Measurements from ENCODE around the gene CDKN2D. TPM values are rescaled to one million over a fixed set of nuclear protein-coding genes. Genes with fewer than 3 reads are reported as not detected.

CDKN2D gene
- total and polyA plus RNA-seq, 2 of the 13 experiments (the other 11 are each of a cell fraction or from before 2014, with no cell fraction given): 5.4 to 8.6 TPM

GRCh38 chr19:10565567-10566407 lies 3.0 kb downstream of the CDKN2D start, which contains the start of gene KRI1 (continued):
- TF ChIP-seq ATF5 (CRISPR knock-in tag; IDR thresholded peaks at IDR 0.05; ENCODE audit: low read depth) (peak; percentile 89; the same call in 1 of the 2 replicates), ZNF552 (CRISPR knock-in tag; IDR thresholded peaks at IDR 0.05; ENCODE audit: borderline replicate concordance) (peak; percentile 90), ZBTB39 (CRISPR knock-in tag; IDR thresholded peaks at IDR 0.05) (no peak), JARID2 (CRISPR knock-in tag; IDR thresholded peaks at IDR 0.05; ENCODE audit: insufficient replicate concordance) (peak; percentile 84), NFKBIZ (CRISPR knock-in tag; IDR thresholded peaks at IDR 0.05) (peak; percentile 97; the same call in 1 of the 2 replicates), TEAD2 (CRISPR knock-in tag; IDR thresholded peaks at IDR 0.05) (no peak), ZSCAN22 (CRISPR knock-in tag; IDR thresholded peaks at IDR 0.05) (no peak), ZNF615 (CRISPR knock-in tag; IDR thresholded peaks at IDR 0.05; ENCODE audit: borderline replicate concordance) (0 out of 2 replicates have a peak, but pooled peaks have one; percentile 29), EEA1 (CRISPR knock-in tag; IDR thresholded peaks at IDR 0.05; ENCODE audit: borderline replicate concordance) (peak; percentile 90), POLR2AphosphoS5 (IDR thresholded peaks at IDR 0.05; ENCODE audit: low read depth, low read length) (peak; percentile 84), DNMT3B (CRISPR knock-in tag; conservative IDR thresholded peaks at IDR 0.05) (no peak), HNRNPK (IDR thresholded peaks at IDR 0.05; ENCODE audit: low read depth, low read length, poor library complexity, severe bottlenecking) (peak; percentile 49), ARNTL (CRISPR knock-in tag; IDR thresholded peaks at IDR 0.05) (0 out of 2 replicates have a peak, but pooled peaks have one; percentile 37), MATR3 (CRISPR knock-in tag; IDR thresholded peaks at IDR 0.05) (no peak), RAD51 (IDR thresholded peaks at IDR 0.05; ENCODE audit: borderline replicate concordance) (no peak), ZNF124 (CRISPR knock-in tag; IDR thresholded peaks at IDR 0.05) (peak; percentile 96), MYC (CRISPR knock-in tag; IDR thresholded peaks at IDR 0.05; ENCODE audit: borderline replicate concordance) (peak; percentile 94), THYN1 (CRISPR knock-in tag; IDR thresholded peaks at IDR 0.05; ENCODE audit: borderline replicate concordance, low read depth) (no peak), ERF (CRISPR knock-in tag; IDR thresholded peaks at IDR 0.05) (peak; percentile 99)
- TF ChIP-seq, protein P1, sequence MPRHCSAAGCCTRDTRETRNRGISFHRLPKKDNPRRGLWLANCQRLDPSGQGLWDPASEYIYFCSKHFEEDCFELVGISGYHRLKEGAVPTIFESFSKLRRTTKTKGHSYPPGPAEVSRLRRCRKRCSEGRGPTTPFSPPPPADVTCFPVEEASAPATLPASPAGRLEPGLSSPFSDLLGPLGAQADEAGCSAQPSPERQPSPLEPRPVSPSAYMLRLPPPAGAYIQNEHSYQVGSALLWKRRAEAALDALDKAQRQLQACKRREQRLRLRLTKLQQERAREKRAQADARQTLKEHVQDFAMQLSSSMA (CRISPR knock-in tag; IDR thresholded peaks at IDR 0.05): peak; percentile 76; the same call in 1 of the 2 replicates
- TF ChIP-seq, protein P2, sequence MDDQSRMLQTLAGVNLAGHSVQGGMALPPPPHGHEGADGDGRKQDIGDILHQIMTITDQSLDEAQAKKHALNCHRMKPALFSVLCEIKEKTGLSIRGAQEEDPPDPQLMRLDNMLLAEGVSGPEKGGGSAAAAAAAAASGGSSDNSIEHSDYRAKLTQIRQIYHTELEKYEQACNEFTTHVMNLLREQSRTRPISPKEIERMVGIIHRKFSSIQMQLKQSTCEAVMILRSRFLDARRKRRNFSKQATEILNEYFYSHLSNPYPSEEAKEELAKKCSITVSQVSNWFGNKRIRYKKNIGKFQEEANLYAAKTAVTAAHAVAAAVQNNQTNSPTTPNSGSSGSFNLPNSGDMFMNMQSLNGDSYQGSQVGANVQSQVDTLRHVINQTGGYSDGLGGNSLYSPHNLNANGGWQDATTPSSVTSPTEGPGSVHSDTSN (CRISPR knock-in tag; IDR thresholded peaks at IDR 0.05; ENCODE audit: borderline replicate concordance): peak; percentile 65; the same call in 1 of the 2 replicates
- TF ChIP-seq, protein P3, sequence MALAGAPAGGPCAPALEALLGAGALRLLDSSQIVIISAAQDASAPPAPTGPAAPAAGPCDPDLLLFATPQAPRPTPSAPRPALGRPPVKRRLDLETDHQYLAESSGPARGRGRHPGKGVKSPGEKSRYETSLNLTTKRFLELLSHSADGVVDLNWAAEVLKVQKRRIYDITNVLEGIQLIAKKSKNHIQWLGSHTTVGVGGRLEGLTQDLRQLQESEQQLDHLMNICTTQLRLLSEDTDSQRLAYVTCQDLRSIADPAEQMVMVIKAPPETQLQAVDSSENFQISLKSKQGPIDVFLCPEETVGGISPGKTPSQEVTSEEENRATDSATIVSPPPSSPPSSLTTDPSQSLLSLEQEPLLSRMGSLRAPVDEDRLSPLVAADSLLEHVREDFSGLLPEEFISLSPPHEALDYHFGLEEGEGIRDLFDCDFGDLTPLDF (CRISPR knock-in tag; IDR thresholded peaks at IDR 0.05): peak; percentile 85
- TF ChIP-seq, protein P4, sequence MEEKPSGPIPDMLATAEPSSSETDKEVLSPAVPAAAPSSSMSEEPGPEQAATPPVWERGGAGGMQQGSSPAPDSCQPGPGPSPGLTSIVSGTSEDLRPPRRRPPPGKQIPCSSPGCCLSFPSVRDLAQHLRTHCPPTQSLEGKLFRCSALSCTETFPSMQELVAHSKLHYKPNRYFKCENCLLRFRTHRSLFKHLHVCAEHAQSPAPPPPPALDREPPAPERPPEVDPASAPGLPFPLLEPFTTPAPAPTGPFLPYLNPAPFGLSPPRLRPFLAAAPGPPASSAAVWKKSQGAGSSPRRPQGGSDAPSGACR (CRISPR knock-in tag; IDR thresholded peaks at IDR 0.05): 0 out of 2 replicates have a peak, but pooled peaks have one; percentile 58

Measured in HepG2 (cell line).